HEK293 (cell line): ENCODE results near the gene HSD17B14.

Experiments
- EGR2 ChIP-seq: fragments of 450-650 bp; formaldehyde crosslinking; IDR thresholded peaks from 2 replicates; pipeline ENCODE4 v1.5.1; 2016; ENCODE audit warnings: low read depth, missing biosample characterization, missing genetic modification characterization
- SALL2 ChIP-seq: fragments of 450-650 bp; formaldehyde crosslinking; IDR thresholded peaks from 2 replicates; pipeline ENCODE4 v1.5.0; 2017; ENCODE audit warnings: missing biosample characterization, mild to moderate bottlenecking, missing genetic modification characterization, borderline replicate concordance
- ZBTB21 ChIP-seq: fragments of 450-650 bp; formaldehyde crosslinking; IDR thresholded peaks from 2 replicates; pipeline ENCODE4 v1.5.1; 2017; ENCODE audit warnings: missing biosample characterization, missing genetic modification characterization
- ZBTB7A ChIP-seq: fragments of 450-650 bp; formaldehyde crosslinking; IDR thresholded peaks from 2 replicates; pipeline ENCODE4 v1.5.1; 2016; ENCODE audit warnings: low read depth, missing biosample characterization, missing genetic modification characterization
- ZNF114 ChIP-seq: fragments of 450-650 bp; formaldehyde crosslinking; IDR thresholded peaks from 2 replicates; pipeline ENCODE4 v1.5.0; 2017; ENCODE audit warnings: missing biosample characterization, missing genetic modification characterization
- ZNF138 ChIP-seq: fragments of 450-650 bp; formaldehyde crosslinking; IDR thresholded peaks from 2 replicates; pipeline ENCODE4 v1.5.1; 2016; ENCODE audit warnings: missing biosample characterization, missing genetic modification characterization, borderline replicate concordance
- ZNF24 ChIP-seq: fragments of 450-650 bp; formaldehyde crosslinking; IDR thresholded peaks from 2 replicates; pipeline ENCODE4 v1.5.1; 2016; ENCODE audit warnings: missing biosample characterization, missing genetic modification characterization
- ZNF274 ChIP-seq, 2 experiments: fragments of 200-500 bp in 1 of 2; fragments of 450-650 bp in 1 of 2; sonication (Bioruptor generic) in 1 of 2; formaldehyde crosslinking in 1 of 2; IDR thresholded peaks; 2 replicates each; pipeline versions ENCODE4 v1.5.1 to v1.6.1; 2014 to 2016; ENCODE audit warnings: borderline replicate concordance in 1 of 2, inconsistent platforms in 1 of 2, low read length in 1 of 2, missing biosample characterization in 1 of 2, missing genetic modification characterization in 1 of 2
- ZNF501 ChIP-seq: fragments of 450-650 bp; formaldehyde crosslinking; IDR thresholded peaks from 2 replicates; pipeline ENCODE4 v1.5.1; 2016; ENCODE audit warnings: missing biosample characterization, missing genetic modification characterization
- ZNF76 ChIP-seq: fragments of 450-650 bp; formaldehyde crosslinking; IDR thresholded peaks from 2 replicates; pipeline ENCODE4; 2016; ENCODE audit warnings: low read depth, missing biosample characterization, missing genetic modification characterization, borderline replicate concordance
- TF ChIP-seq, protein P1 (sequence below): fragments of 450-650 bp; formaldehyde crosslinking; IDR thresholded peaks from 2 replicates; pipeline ENCODE4 v1.5.1; 2016; ENCODE audit warnings: missing biosample characterization, missing genetic modification characterization
- TF ChIP-seq, protein P2 (sequence below): fragments of 450-650 bp; formaldehyde crosslinking; IDR thresholded peaks from 2 replicates; pipeline ENCODE4 v1.5.1; 2017; ENCODE audit warnings: missing biosample characterization, mild to moderate bottlenecking, missing genetic modification characterization, moderate library complexity
- TF ChIP-seq, protein P3 (sequence below): fragments of 450-650 bp; formaldehyde crosslinking; IDR thresholded peaks from 2 replicates; pipeline ENCODE4 v1.5.1; 2016; ENCODE audit warnings: missing biosample characterization, missing genetic modification characterization

DNA sequence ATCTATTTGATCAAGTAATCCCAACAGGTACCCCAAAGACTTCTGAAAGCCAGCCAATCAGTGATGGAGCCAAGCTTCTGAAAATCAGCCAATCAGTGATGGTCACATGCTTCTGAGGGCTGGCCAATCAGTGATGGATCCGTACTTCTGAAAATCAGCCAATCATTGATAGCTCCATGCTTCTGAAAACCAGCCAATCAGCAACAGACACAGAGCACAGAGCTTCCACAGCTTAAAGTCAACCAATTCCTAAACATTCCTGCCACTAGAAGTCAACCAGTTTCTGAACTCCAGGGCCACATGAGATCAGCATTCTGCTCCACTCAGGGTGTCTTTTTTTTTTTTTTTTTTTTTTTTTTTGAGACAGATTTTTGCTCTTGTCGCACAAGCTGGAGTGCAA lies 8.2 kb upstream of the HSD17B14 start:
- TF ChIP-seq, protein P1, sequence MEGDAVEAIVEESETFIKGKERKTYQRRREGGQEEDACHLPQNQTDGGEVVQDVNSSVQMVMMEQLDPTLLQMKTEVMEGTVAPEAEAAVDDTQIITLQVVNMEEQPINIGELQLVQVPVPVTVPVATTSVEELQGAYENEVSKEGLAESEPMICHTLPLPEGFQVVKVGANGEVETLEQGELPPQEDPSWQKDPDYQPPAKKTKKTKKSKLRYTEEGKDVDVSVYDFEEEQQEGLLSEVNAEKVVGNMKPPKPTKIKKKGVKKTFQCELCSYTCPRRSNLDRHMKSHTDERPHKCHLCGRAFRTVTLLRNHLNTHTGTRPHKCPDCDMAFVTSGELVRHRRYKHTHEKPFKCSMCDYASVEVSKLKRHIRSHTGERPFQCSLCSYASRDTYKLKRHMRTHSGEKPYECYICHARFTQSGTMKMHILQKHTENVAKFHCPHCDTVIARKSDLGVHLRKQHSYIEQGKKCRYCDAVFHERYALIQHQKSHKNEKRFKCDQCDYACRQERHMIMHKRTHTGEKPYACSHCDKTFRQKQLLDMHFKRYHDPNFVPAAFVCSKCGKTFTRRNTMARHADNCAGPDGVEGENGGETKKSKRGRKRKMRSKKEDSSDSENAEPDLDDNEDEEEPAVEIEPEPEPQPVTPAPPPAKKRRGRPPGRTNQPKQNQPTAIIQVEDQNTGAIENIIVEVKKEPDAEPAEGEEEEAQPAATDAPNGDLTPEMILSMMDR (tag by site-specific recombination), result 0 out of 2 replicates have a peak, but pooled peaks have one; percentile 14
- TF ChIP-seq ZNF24 (tag by site-specific recombination) (no peak), ZNF274 (IDR thresholded peaks at IDR 0.05; ENCODE audit: low read length) (no peak), ZNF274 (tag by site-specific recombination; IDR thresholded peaks at IDR 0.05; ENCODE audit: borderline replicate concordance) (no peak), ZBTB7A (tag by site-specific recombination) (no peak), ZNF501 (tag by site-specific recombination) (no peak), ZNF114 (no peak), ZNF138 (tag by site-specific recombination) (no peak), ZNF76 (tag by site-specific recombination) (no peak), SALL2 (tag by site-specific recombination) (no peak), ZBTB21 (tag by site-specific recombination) (no peak), EGR2 (tag by site-specific recombination) (no peak)
- TF ChIP-seq, protein P2, sequence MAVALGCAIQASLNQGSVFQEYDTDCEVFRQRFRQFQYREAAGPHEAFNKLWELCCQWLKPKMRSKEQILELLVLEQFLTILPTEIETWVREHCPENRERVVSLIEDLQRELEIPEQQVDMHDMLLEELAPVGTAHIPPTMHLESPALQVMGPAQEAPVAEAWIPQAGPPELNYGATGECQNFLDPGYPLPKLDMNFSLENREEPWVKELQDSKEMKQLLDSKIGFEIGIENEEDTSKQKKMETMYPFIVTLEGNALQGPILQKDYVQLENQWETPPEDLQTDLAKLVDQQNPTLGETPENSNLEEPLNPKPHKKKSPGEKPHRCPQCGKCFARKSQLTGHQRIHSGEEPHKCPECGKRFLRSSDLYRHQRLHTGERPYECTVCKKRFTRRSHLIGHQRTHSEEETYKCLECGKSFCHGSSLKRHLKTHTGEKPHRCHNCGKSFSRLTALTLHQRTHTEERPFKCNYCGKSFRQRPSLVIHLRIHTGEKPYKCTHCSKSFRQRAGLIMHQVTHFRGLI (tag by site-specific recombination), result no peak
- TF ChIP-seq, protein P3, sequence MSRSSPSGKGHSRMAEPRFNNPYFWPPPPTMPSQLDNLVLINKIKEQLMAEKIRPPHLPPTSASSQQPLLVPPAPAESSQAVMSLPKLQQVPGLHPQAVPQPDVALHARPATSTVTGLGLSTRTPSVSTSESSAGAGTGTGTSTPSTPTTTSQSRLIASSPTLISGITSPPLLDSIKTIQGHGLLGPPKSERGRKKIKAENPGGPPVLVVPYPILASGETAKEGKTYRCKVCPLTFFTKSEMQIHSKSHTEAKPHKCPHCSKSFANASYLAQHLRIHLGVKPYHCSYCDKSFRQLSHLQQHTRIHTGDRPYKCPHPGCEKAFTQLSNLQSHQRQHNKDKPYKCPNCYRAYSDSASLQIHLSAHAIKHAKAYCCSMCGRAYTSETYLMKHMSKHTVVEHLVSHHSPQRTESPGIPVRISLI (tag by site-specific recombination), result 0 out of 2 replicates have a peak, but pooled peaks have one; percentile 46
